Fibroblast of mammary gland (primary cell): ENCODE results near the gene MINAR2.

ENCODE experiments used
- DNase-seq: peaks from one replicate; pipeline ENCODE4 v3.0.0-alpha.2; 2010; ENCODE audit warnings: low read depth
- H3K4me3 ChIP-seq: 2 replicates; pipeline ENCODE4 v1.5.1; 2011; ENCODE audit warnings: low read depth, mild to moderate bottlenecking, low read length, moderate library complexity; ENCODE audit not compliant: control insufficient read depth
- CTCF ChIP-seq: conservative IDR thresholded peaks from 2 replicates; pipeline ENCODE4 v1.5.1; 2011; ENCODE audit warnings: low read depth, low read length, inconsistent platforms; ENCODE audit not compliant: control insufficient read depth, insufficient read depth

Gene MINAR2

DNA sequence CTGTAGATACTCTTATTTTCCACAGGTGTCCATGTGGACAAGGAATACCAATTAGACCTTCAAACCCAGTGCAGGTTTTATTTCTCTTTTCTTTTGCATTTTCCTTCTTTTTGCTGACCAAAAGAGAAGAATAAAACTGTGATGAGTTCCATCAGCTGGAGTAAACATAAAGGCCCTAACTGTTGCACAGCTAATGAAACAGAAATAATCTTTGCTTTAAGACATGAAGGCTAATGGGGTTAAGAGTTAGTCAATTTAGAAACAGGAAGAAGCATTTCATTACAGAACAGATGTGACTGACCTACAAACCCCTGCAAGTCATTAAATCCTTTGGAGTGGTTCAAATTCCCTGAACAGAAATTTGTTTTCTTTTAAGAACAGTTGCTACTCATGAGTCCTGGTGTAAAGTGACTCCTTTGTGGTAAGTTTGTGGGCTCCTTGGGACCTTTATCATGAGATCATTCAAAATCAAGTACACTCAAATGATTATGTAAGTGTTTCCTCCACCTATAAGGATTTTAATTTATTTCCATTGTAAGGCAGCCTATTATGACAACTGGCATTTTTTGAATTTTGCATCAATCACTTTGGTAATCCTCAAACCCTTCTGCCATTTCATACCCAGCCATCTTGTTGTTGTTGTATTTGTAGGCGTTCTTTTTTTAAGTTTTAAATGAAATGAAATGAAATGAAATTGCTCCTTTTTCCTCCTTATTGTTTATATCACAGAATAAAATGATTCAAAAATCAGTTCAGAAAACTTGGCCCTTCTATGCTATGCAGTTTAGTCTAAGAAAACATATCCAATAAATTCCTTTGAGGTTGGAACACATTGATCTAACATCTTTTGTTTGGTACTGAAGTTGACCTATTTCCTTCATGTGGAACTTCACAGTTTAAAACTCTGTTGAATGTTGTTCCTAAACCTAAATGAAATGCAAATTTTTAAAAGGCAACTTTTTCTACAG lies 1.3 kb downstream of the MINAR2 start:
- peak; percentile 46 for DNase-seq
- no peak for TF ChIP-seq CTCF

DNA sequence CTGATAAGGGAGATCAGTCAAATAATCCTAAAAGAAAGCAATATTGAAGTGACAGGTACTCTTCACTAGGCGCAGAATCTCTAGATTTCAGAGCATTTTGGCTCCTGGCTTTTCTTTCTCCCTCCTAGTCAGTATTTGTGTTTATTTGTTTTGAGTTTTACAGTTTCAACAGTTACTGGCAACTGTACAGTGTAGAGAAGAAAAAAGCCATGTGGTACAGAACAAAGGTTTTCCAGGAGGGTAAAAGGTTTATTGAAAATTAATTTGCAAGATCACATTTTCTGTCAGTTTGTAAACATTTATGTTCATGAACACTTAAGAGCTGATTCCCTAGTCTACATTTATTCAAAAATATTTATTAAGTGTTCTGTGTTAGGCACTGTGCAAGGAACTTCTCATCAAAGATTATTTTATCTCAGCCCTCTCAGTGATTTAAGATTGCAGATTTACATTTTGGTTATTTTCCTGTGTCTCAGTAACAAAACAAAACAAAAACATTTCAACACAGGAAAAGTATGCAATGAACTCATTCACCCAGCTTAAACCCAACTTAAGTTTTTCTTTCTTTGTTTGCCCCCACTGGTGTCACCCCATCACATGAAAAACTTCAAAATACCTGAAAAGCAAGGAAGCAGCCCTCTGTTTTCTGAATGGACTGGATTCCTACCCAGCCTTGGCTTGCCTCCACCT lies 12.9 kb downstream of the MINAR2 start:
- no peak for DNase-seq
- TF ChIP-seq CTCF, result no peak
- H3K4me3 ChIP-seq, result no peak overlapping the region

More for the DNA sequence above, 1.3 kb downstream of the MINAR2 start:
- H3K4me3 ChIP-seq, result no peak overlapping the region

- H3K4me3 ChIP-seq, result no peak overlapping the region
- DNase-seq, result no peak
- TF ChIP-seq CTCF, result no peak
These were observed 15.8 kb downstream of the MINAR2 start for GRCh38 chr5:129763651-129764050.

DNA sequence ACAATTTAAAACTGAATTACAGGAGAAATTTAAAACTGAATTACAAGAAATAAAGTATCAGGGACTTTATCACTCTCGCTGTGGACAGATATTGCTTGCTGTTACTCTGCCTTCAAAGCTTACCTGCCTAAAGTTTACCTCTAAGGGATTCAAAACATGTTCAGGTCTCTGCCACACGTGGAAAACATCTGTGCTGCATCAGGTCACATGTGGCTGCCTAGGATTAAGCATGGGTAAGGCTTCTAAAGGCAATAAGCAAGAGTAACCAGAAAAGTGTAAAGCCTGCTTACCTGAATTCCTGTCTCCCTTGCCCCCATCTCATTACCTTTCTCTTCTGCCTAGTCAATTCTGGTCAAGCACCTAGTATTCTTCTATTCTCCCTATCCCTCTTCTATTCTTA lies 18.9 kb downstream of the MINAR2 start:
- no peak for DNase-seq
- no peak for TF ChIP-seq CTCF
- H3K4me3 ChIP-seq, result no peak overlapping the region

- TF ChIP-seq CTCF, result peak; percentile 100
These were observed 20.1 kb downstream of the MINAR2 start for GRCh38 chr5:129767927-129768380.

GRCh38 chr5:129768735-129769134 lies 20.8 kb downstream of the MINAR2 start:
- DNase-seq, result no peak
- H3K4me3 ChIP-seq, result no peak overlapping the region
- no peak for TF ChIP-seq CTCF

More at GRCh38 chr5:129767927-129768380, 20.1 kb downstream of the MINAR2 start:
- no peak overlapping the region for H3K4me3 ChIP-seq
- DNase-seq, result peak; percentile 92
